Measurements from ENCODE around the gene SMTN. TPM values are rescaled to one million over a fixed set of nuclear protein-coding genes. Genes with fewer than 3 reads are reported as not detected.

SMTN gene
- total and polyA plus RNA-seq, 2 donors (not counting 3 experiments of a cell fraction or from before 2014, with no cell fraction given) = 59.0 to 197 TPM

DNA sequence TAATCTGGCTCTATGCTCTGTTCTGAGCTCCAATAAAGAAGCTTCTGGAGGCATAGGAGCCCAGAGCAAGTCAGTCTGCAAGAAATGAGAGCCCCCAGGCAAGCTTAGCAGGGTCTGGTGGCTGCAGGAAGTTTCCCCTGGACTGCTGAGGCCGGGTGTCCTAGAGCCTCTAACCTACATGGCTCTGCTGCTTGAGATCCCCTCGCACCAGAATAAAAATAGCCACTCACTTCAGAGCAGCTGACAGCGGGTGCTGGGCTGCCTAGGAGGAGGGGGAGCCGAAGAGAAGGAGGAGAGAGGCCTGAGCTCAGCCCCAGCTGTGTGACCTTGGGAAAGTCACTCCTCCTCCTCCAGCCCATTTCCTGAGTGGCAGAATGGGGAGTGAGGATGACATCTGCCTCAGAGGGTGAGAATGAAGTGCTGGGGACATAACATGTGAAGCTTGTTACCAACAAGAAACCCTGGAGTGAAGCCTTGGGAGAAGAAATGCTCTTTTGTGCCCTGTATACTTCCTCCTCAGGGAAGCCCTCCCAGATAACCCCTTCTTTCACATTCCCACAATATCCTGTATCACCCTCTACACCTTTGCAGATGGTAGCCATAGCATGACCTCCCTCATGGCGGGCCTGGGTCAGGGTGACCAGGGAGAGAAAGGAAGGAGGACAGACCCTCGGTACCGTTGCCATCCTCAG is 38.1 kb downstream of the SMTN start:
- H3K4me3 ChIP-seq (replicated peaks in 1 of 3; ENCODE audit: insufficient read depth in 1 of 3, low read depth in 1 of 3, low read length in 3 of 3) = no peak overlapping the region
- no peak overlapping the region for H3K4me2 ChIP-seq (ENCODE audit: insufficient read depth, low read length)
- no peak for DNase-seq (ENCODE audit: low read depth, low spot score)
- no peak overlapping the region for H3K27ac ChIP-seq (ENCODE audit: insufficient read depth, low read depth, low read length)
- dilution Hi-C loops (cut with MboI; ENCODE audit: extremely low pct_ligation_motif_present, low sequenced_read_pairs) = no loop called here
- H3K4me1 ChIP-seq (ENCODE audit: control insufficient read depth, extremely low read depth, insufficient read depth, low read length) = no peaks in the 10 kb centered on the region
- no peaks in the 10 kb centered on the region for H4K20me1 ChIP-seq (replicated peaks; ENCODE audit: control insufficient read depth, extremely low read depth, insufficient read depth, low read length)
- no peaks in the 10 kb centered on the region for H3K36me3 ChIP-seq (ENCODE audit: control insufficient read depth in 2 of 2, extremely low read depth in 1 of 2, insufficient read depth in 2 of 2, low read length in 2 of 2)
- TF ChIP-seq MYC (IDR thresholded peaks at IDR 0.05; ENCODE audit: low read depth, low read length) = no peak
- TF ChIP-seq JUN (IDR thresholded peaks at IDR 0.05; ENCODE audit: borderline replicate concordance, insufficient read depth, insufficient read length, low read depth) = no peak
- TF ChIP-seq, protein P1, sequence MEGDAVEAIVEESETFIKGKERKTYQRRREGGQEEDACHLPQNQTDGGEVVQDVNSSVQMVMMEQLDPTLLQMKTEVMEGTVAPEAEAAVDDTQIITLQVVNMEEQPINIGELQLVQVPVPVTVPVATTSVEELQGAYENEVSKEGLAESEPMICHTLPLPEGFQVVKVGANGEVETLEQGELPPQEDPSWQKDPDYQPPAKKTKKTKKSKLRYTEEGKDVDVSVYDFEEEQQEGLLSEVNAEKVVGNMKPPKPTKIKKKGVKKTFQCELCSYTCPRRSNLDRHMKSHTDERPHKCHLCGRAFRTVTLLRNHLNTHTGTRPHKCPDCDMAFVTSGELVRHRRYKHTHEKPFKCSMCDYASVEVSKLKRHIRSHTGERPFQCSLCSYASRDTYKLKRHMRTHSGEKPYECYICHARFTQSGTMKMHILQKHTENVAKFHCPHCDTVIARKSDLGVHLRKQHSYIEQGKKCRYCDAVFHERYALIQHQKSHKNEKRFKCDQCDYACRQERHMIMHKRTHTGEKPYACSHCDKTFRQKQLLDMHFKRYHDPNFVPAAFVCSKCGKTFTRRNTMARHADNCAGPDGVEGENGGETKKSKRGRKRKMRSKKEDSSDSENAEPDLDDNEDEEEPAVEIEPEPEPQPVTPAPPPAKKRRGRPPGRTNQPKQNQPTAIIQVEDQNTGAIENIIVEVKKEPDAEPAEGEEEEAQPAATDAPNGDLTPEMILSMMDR (IDR thresholded peaks at IDR 0.05; ENCODE audit: extremely low read depth in 1 of 2, insufficient read depth in 1 of 2, low read depth in 1 of 2, low read length in 2 of 2) = no peak
- H3K9me3 ChIP-seq (replicated peaks; ENCODE audit: control insufficient read depth, insufficient read depth, low read length) = no peaks in the 10 kb centered on the region
- H2AFZ ChIP-seq (ENCODE audit: low read depth, low read length) = no peak overlapping the region
- H3K9me1 ChIP-seq (replicated peaks; ENCODE audit: control insufficient read depth, extremely low read depth, insufficient read depth, low read length) = no peaks in the 10 kb centered on the region
- no peaks in the 10 kb centered on the region for H3K27me3 ChIP-seq (ENCODE audit: control insufficient read depth in 2 of 2, insufficient read depth in 2 of 2, low read length in 2 of 2)
- H3K79me2 ChIP-seq (ENCODE audit: control insufficient read depth, insufficient read depth, low read length) = no peaks in the 10 kb centered on the region
- intact Hi-C loops (cut with micrococcal nuclease) = no loop called here
- no TSS peak for BruUV-seq (replicated peaks)
- no peak for FAIRE-seq
- H3K9ac ChIP-seq (replicated peaks; ENCODE audit: extremely low read depth, insufficient read depth, low read length) = no peak overlapping the region
- ChIA-PET CTCF (interaction anchor here (1.4 to 1.6 kb wide), 2 partner anchors 12 to 111 kb away, joined by 4 to 7 read pairs; partner anchors contain the start of gene SELENOM), POLR2A (no interaction called here)

DNA sequence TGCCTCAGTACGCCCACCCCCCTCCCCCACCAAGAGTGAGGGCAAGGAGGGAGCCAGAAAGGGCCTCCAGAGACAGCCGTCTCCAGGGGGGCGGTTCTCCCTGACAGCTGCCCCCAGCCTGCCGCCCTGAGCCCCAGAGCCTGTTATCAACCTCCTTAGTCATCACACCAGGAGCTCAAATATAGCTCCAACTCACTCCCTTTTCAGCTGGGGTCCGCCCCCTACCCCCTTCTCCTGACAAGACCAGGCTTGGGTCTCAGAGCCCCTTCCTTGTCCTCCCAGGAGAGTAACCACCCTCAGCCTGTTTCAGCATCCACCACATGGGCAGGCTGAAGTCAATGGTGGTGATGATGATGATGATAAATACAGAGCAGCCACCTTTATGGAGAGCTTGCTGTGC is 39.1 kb downstream of the SMTN start:
- dilution Hi-C loops (cut with MboI; ENCODE audit: extremely low pct_ligation_motif_present, low sequenced_read_pairs) = no loop called here
- FAIRE-seq (no peak), DNase-seq (ENCODE audit: low read depth, low spot score) (no peak)
- Histone ChIP-seq H3K27me3 (ENCODE audit: control insufficient read depth in 2 of 2, insufficient read depth in 2 of 2, low read length in 2 of 2) (peaks cover 0 to 4% of the 10 kb centered on the region in 2 experiments), H3K79me2 (ENCODE audit: control insufficient read depth, insufficient read depth, low read length) (no peaks in the 10 kb centered on the region), H3K9me1 (replicated peaks; ENCODE audit: control insufficient read depth, extremely low read depth, insufficient read depth, low read length) (no peaks in the 10 kb centered on the region), H3K4me3 (replicated peaks in 1 of 3; ENCODE audit: insufficient read depth in 1 of 3, low read depth in 1 of 3, low read length in 3 of 3) (no peak overlapping the region), H3K36me3 (ENCODE audit: control insufficient read depth in 2 of 2, extremely low read depth in 1 of 2, insufficient read depth in 2 of 2, low read length in 2 of 2) (no peaks in the 10 kb centered on the region), H3K9me3 (replicated peaks; ENCODE audit: control insufficient read depth, insufficient read depth, low read length) (no peaks in the 10 kb centered on the region), H2AFZ (ENCODE audit: low read depth, low read length) (no peak overlapping the region), H4K20me1 (replicated peaks; ENCODE audit: control insufficient read depth, extremely low read depth, insufficient read depth, low read length) (no peaks in the 10 kb centered on the region), H3K4me1 (ENCODE audit: control insufficient read depth, extremely low read depth, insufficient read depth, low read length) (no peaks in the 10 kb centered on the region), H3K27ac (ENCODE audit: insufficient read depth, low read depth, low read length) (no peak overlapping the region), H3K9ac (replicated peaks; ENCODE audit: extremely low read depth, insufficient read depth, low read length) (no peak overlapping the region), H3K4me2 (ENCODE audit: insufficient read depth, low read length) (no peak overlapping the region)
- BruUV-seq (replicated peaks) = no TSS peak
- ChIA-PET CTCF (interaction anchor here (0.7 to 1.6 kb wide), 3 partner anchors 13 to 174 kb away, joined by 3 to 6 read pairs (median 4); partner anchors contain the start of gene SELENOM), POLR2A (interaction anchor here (1.2 kb wide), 1 partner anchor 24 kb away, joined by 4 read pairs; no protein-coding TSS in a partner anchor)
- intact Hi-C loops (cut with micrococcal nuclease) = no loop called here
- TF ChIP-seq MYC (IDR thresholded peaks at IDR 0.05; ENCODE audit: low read depth, low read length) = no peak
- TF ChIP-seq, protein P1 (IDR thresholded peaks at IDR 0.05; ENCODE audit: extremely low read depth in 1 of 2, insufficient read depth in 1 of 2, low read depth in 1 of 2, low read length in 2 of 2) = no peak
- TF ChIP-seq EZH2 (IDR thresholded peaks at IDR 0.05; ENCODE audit: borderline replicate concordance, low read depth, low read length, severe bottlenecking) = no peak
- TF ChIP-seq GATA2 (IDR thresholded peaks at IDR 0.05; ENCODE audit: insufficient read depth, insufficient read length, low read depth, low read length) = no peak
- no peak for TF ChIP-seq POLR2AphosphoS5 (IDR thresholded peaks at IDR 0.05; ENCODE audit: insufficient read depth, low read depth, low read length)
- no peak for TF ChIP-seq POLR2A (IDR thresholded peaks at IDR 0.05; ENCODE audit: low read depth, low read length)
- no peak for TF ChIP-seq JUN (IDR thresholded peaks at IDR 0.05; ENCODE audit: borderline replicate concordance, insufficient read depth, insufficient read length, low read depth)
- TF ChIP-seq, protein P2, sequence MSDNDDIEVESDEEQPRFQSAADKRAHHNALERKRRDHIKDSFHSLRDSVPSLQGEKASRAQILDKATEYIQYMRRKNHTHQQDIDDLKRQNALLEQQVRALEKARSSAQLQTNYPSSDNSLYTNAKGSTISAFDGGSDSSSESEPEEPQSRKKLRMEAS (IDR thresholded peaks at IDR 0.05; ENCODE audit: insufficient read depth, insufficient read length) = no peak
- no peak for TF ChIP-seq FOS (IDR thresholded peaks at IDR 0.05; ENCODE audit: borderline replicate concordance, insufficient read depth, low read length)
